GM12878 (cell line): ENCODE results near the gene ANKRD13C. TPM values are rescaled to one million over a fixed set of nuclear protein-coding genes. Genes with fewer than 3 reads are reported as not detected.

Source experiments
- ATAC-seq: fragments of 200-7000 bp; cut with Tn5 transposase; 3 replicates; pipeline ENCODE4 v1.9.1; 2020; ENCODE audit warnings: mild to moderate bottlenecking, moderate library complexity
- BruUV-seq: library from RNA; stranded (reverse); fragments of 400-500 nt; replicated peaks from 2 replicates; lab custom pipeline; 2021; lab: Mats Ljungman, UMichigan
- CTCF ChIA-PET: fragments of 300-600 bp; sonication (Branson Sonifier 250); formaldehyde crosslinking; extraction: SDS; loops from one replicate; lab custom pipeline; 2021; ENCODE audit warnings: inconsistent platforms; lab: Yijun Ruan, JAX
- POLR2A ChIA-PET: fragments of 350-600 bp; formaldehyde crosslinking; extraction: SDS; loops from one replicate; lab custom pipeline; 2021; ENCODE audit warnings: inconsistent platforms; lab: Charles Lee
- RAD21 ChIA-PET: fragments of 300-600 bp; sonication (Branson Sonifier 250); formaldehyde crosslinking; loops from one replicate; lab custom pipeline; 2023; ENCODE audit warnings: antibody characterized with exemption; ENCODE audit not compliant: unreplicated experiment; lab: Charles Lee
- SMC1A ChIA-PET: fragments of 300-600 bp; sonication (Branson Sonifier 250); formaldehyde crosslinking; loops from one replicate; lab custom pipeline; 2023; ENCODE audit not compliant: unreplicated experiment, uncharacterized antibody; lab: Charles Lee
- DNase-seq: peaks from one replicate; pipeline ENCODE4 v3.0.0-alpha.2; 2011; ENCODE audit warnings: low read depth, low spot score
- FAIRE-seq: peaks from 3 replicates; lab custom pipeline; 2011; peaks lifted over from hg19 to GRCh38; lab: Jason Lieb, UNC
- H2AFZ ChIP-seq: 2 replicates; pipeline ENCODE4 v1.6.0; 2011; ENCODE audit warnings: low read depth, low read length, control low read depth; ENCODE audit not compliant: control insufficient read depth
- H3K27ac ChIP-seq: 2 replicates; pipeline ENCODE4 v1.5.1; 2011; ENCODE audit warnings: control low read depth; ENCODE audit not compliant: control insufficient read depth, insufficient read depth
- H3K27me3 ChIP-seq, 2 experiments: replicated peaks in 1 of 2; 2 replicates each; pipeline versions ENCODE4 v1.6.0 to v1.6.1; 2011; ENCODE audit warnings: low read length in 1 of 2; ENCODE audit not compliant: control insufficient read depth in 2 of 2, insufficient read depth in 2 of 2
- H3K36me3 ChIP-seq, 2 experiments: 2 replicates each; pipeline ENCODE4 v1.5.1; 2011; ENCODE audit warnings: low read length in 1 of 2; ENCODE audit not compliant: control insufficient read depth in 2 of 2, insufficient read depth in 2 of 2
- H3K4me1 ChIP-seq: 2 replicates; pipeline ENCODE4 v1.6.1; 2011; ENCODE audit warnings: mild to moderate bottlenecking, low read length, moderate library complexity, mixed read lengths; ENCODE audit not compliant: control insufficient read depth, insufficient read depth
- H3K4me2 ChIP-seq: 2 replicates; pipeline ENCODE4 v1.6.0; 2011; ENCODE audit warnings: control low read depth; ENCODE audit not compliant: control insufficient read depth, insufficient read depth
- H3K4me3 ChIP-seq: fragments of 200-600 bp; sonication (generic); 2 replicates; pipeline ENCODE4 v1.5.1; 2016
- H3K79me2 ChIP-seq: 2 replicates; pipeline ENCODE4 v1.6.0; 2011; ENCODE audit warnings: low read length; ENCODE audit not compliant: control insufficient read depth, insufficient read depth
- H3K9ac ChIP-seq: 2 replicates; pipeline ENCODE4 v1.8.0; 2011; ENCODE audit warnings: low read length, control low read depth, mixed read lengths; ENCODE audit not compliant: control insufficient read depth, insufficient read depth
- H3K9me3 ChIP-seq: replicated peaks from 3 replicates; pipeline ENCODE4 v1.5.1; 2011; ENCODE audit warnings: mild to moderate bottlenecking, low read length; ENCODE audit not compliant: control insufficient read depth, insufficient read depth
- H4K20me1 ChIP-seq: 2 replicates; pipeline ENCODE4 v1.6.0; 2011; ENCODE audit not compliant: control insufficient read depth, insufficient read depth
- ESRRA ChIP-seq: IDR thresholded peaks from 2 replicates; pipeline ENCODE4 v1.6.1; 2012; ENCODE audit warnings: mild to moderate bottlenecking, low read length, improper control_type of control experiment
- HDAC2 ChIP-seq: fragments of 200-600 bp; sonication (generic); IDR thresholded peaks from 2 replicates; pipeline ENCODE4 v1.6.1; 2017
- MAX ChIP-seq: IDR thresholded peaks from 2 replicates; pipeline ENCODE4 v1.6.1; 2012; ENCODE audit warnings: low read depth, low read length, improper control_type of control experiment
- MEF2A ChIP-seq: IDR thresholded peaks from 2 replicates; pipeline ENCODE4 v1.6.1; 2011; ENCODE audit warnings: low read depth, mild to moderate bottlenecking, low read length, moderate library complexity; ENCODE audit not compliant: insufficient read depth
- PBX3 ChIP-seq: IDR thresholded peaks from 2 replicates; pipeline ENCODE4 v1.6.1; 2011; ENCODE audit warnings: mild to moderate bottlenecking, low read depth, low read length, moderate library complexity; ENCODE audit not compliant: insufficient replicate concordance
- ZBTB33 ChIP-seq: fragments of 450-650 bp; IDR thresholded peaks from 2 replicates; pipeline ENCODE4 v1.6.1; 2017; ENCODE audit warnings: mild to moderate bottlenecking
- WGBS: methylation state at CpG from one replicate; pipeline ENCODE4 v1.1.6; 2016; ENCODE audit warnings: low lambda C conversion rate; ENCODE audit not compliant: insufficient replicate concordance, insufficient coverage; ENCODE audit errors: missing lambda C conversion rate; 5-methylcytosine and 5-hydroxymethylcytosine counted together
- in situ Hi-C: fragments of 300-500 bp; cut with MboI; formaldehyde crosslinking; loops from 9 replicates; pipeline ENCODE4 v1.14.3; 2018; ENCODE audit warnings: mixed read lengths
- intact Hi-C: fragments of 100-400 bp; cut with micrococcal nuclease; formaldehyde crosslinking; loops from one replicate; pipeline ENCODE4 v1.14.2; 2022; ENCODE audit not compliant: unreplicated experiment
- polyA plus RNA-seq, 11 experiments: library from polyadenylated mRNA; depleted of rRNA in 4 of 11; unstranded in 6 of 11; stranded (reverse) in 5 of 11; fragments of >200 nt; fragmentation: Nextera tagmentation in 4 of 11; fragmentation: Illumina TruSeq in 1 of 11; extraction: Ambion mirVana in 4 of 11; extraction: Trizol in 1 of 11; gene quantifications; 1 replicate in 1 of 11; 2 replicates in 10 of 11; pipeline versions ENCODE4 v1.2.1 to v1.2.3, GENCODE V29; 2011 to 2016; ENCODE audit warnings: inconsistent platforms in 2 of 11, missing spikeins in 2 of 11, low read depth in 1 of 11
- total RNA-seq, 4 experiments: library from RNA; depleted of rRNA in 3 of 4; stranded (reverse); fragments of >200 nt in 3 of 4; fragmentation: Illumina TruSeq in 1 of 4; extraction: Trizol in 1 of 4; gene quantifications; 2 replicates each; pipeline versions ENCODE4 v1.2.1 to v1.2.3, GENCODE V29; 2013 to 2021

The ANKRD13C gene
- total and polyA plus RNA-seq, 10 of the 15 experiments (the other 5 are each of a cell fraction or from before 2014, with no cell fraction given), result 3.7 to 24.4 (median 14.1) TPM

- no peak overlapping the region for H3K9ac ChIP-seq
- in situ Hi-C loops (no loop called here), intact Hi-C loops (no loop called here)
- CTCF ChIA-PET, result interaction anchor here (0.6 kb wide), 1 partner anchor 167 kb away, joined by 4 read pairs; no protein-coding TSS in a partner anchor
- H3K4me2 ChIP-seq, result no peak overlapping the region
- BruUV-seq, result no TSS peak
- H3K27me3 ChIP-seq, result no peaks in the 10 kb centered on the region
- H3K36me3 ChIP-seq, result no peaks in the 10 kb centered on the region
- H3K27ac ChIP-seq, result no peak overlapping the region
- H3K9me3 ChIP-seq, result no peaks in the 10 kb centered on the region
- H4K20me1 ChIP-seq, result no peaks in the 10 kb centered on the region
- POLR2A ChIA-PET, result interaction anchor here (0.5 kb wide), 1 partner anchor 25 kb away, joined by 3 read pairs; no protein-coding TSS in a partner anchor
- no peak for FAIRE-seq
- TF ChIP-seq MEF2A (no peak), ZBTB33 (no peak), MAX (no peak), ESRRA (no peak), HDAC2 (no peak), PBX3 (no peak)
- TF ChIP-seq, all 136 proteins: peak for 0
- 16% methylated on average over 2 of the region's 2 CpGs for WGBS
- no peak overlapping the region for H2AFZ ChIP-seq
- no peak for ATAC-seq
- no peaks in the 10 kb centered on the region for H3K4me1 ChIP-seq
- RAD21 ChIA-PET, result no interaction called here
- DNase-seq, result no peak
- H3K79me2 ChIP-seq, result no peaks in the 10 kb centered on the region
- SMC1A ChIA-PET, result interaction anchor here (1.5 to 1.9 kb wide), 2 partner anchors 11 to 50 kb away, joined by 5 to 7 read pairs; partner anchors contain the start of gene ANKRD13C
- H3K4me3 ChIP-seq, result no peak overlapping the region
These were observed 49.2 kb upstream of the ANKRD13C start for GRCh38 chr1:70403759-70404158.
